Middle frontal gyrus (tissue), 1 donor: ENCODE measurements around the gene TASP1.
"Not testable (repeated sequence)": the region's sequence is repeated elsewhere in the genome, so short reads cannot be mapped to it uniquely, and the experiment has no call there.

ENCODE experiments used
- DNase-seq: peaks from one replicate; pipeline ENCODE4 v3.0.0-alpha.2; 2015; ENCODE audit warnings: low spot score; ENCODE audit errors: extremely low spot score

Gene TASP1

GRCh38 chr20:13638496-13639149 lies at the start of gene TASP1:
Gene TASP1, minus strand, starts transcription at chr20:13638932. Its CDS starts 8,854 bp downstream, at chr20:13630078.
- DNase-seq, result peak; percentile 87

- no peak for DNase-seq
These were observed 49.1 kb upstream of the TASP1 start for GRCh38 chr20:13687815-13688214.

- no peak for DNase-seq
These were observed 46.9 kb upstream of the TASP1 start for GRCh38 chr20:13685623-13686022.

GRCh38 chr20:13684566-13685222 lies 46.0 kb upstream of the TASP1 start:
- DNase-seq, result no peak

- DNase-seq, result no peak
These were observed 45.1 kb upstream of the TASP1 start for GRCh38 chr20:13683833-13684232.

- DNase-seq, result no peak
These were observed 42.8 kb upstream of the TASP1 start for GRCh38 chr20:13681248-13682125.

- DNase-seq, result no peak
These were observed 40.2 kb upstream of the TASP1 start for GRCh38 chr20:13678944-13679343.

- DNase-seq, result no peak
These were observed 38.5 kb upstream of the TASP1 start for GRCh38 chr20:13677241-13677640.

- no peak for DNase-seq
These were observed 38.0 kb upstream of the TASP1 start for GRCh38 chr20:13676682-13677081.

GRCh38 chr20:13672690-13673089 lies 34.0 kb upstream of the TASP1 start:
- no peak for DNase-seq

GRCh38 chr20:13671916-13672378 lies 33.2 kb upstream of the TASP1 start:
- peak; percentile 14 for DNase-seq

- no peak for DNase-seq
These were observed 32.8 kb upstream of the TASP1 start for GRCh38 chr20:13671512-13671911.

GRCh38 chr20:13670160-13670559 lies 31.4 kb upstream of the TASP1 start:
- DNase-seq, result no peak

GRCh38 chr20:13665709-13666395 lies 27.1 kb upstream of the TASP1 start:
- DNase-seq, result no peak

- DNase-seq, result no peak
These were observed 22.4 kb upstream of the TASP1 start for GRCh38 chr20:13661070-13661685.

- DNase-seq, result no peak
These were observed 20.6 kb upstream of the TASP1 start for GRCh38 chr20:13659288-13659687.

GRCh38 chr20:13658060-13658459 lies 19.3 kb upstream of the TASP1 start:
- not testable (repeated sequence) for DNase-seq

- no peak for DNase-seq
These were observed 18.1 kb upstream of the TASP1 start for GRCh38 chr20:13656721-13657368.

- no peak for DNase-seq
These were observed 15.8 kb upstream of the TASP1 start for GRCh38 chr20:13654463-13655023.

- no peak for DNase-seq
These were observed 11.7 kb upstream of the TASP1 start for GRCh38 chr20:13650474-13650873.
